K562 (cell line): ENCODE measurements around the gene MARS1. TPM values are rescaled to one million over a fixed set of nuclear protein-coding genes. Genes with fewer than 3 reads are reported as not detected.

Source experiments
- CEBPG ChIP-seq, 3 experiments: fragments of 200-800 bp in 1 of 3; sonication (Bioruptor generic) in 1 of 3; sonication (generic) in 1 of 3; formaldehyde crosslinking in 1 of 3; IDR thresholded peaks in 2 of 3; conservative IDR thresholded peaks in 1 of 3; 2 replicates each; pipeline versions ENCODE4 v1.6.1 to v1.8.0; 2016 to 2022; ENCODE audit warnings: missing compliant biosample characterization in 2 of 3, missing genetic modification characterization in 2 of 3, mild to moderate bottlenecking in 1 of 3, missing genetic modification reagents in 1 of 3
- CHD1 ChIP-seq: fragments of 200-600 bp; sonication (generic); IDR thresholded peaks from one replicate; pipeline ENCODE4 v1.6.1; 2012; ENCODE audit warnings: mild to moderate bottlenecking, moderate library complexity, low read length, inconsistent platforms
- CHD7 ChIP-seq: fragments of 200-600 bp; sonication (generic); IDR thresholded peaks from one replicate; pipeline ENCODE4 v1.6.1; 2012; ENCODE audit warnings: mild to moderate bottlenecking, low read depth, low read length, inconsistent platforms
- DACH1 ChIP-seq: fragments of 450-650 bp; IDR thresholded peaks from 2 replicates; pipeline ENCODE4 v1.6.1; 2018; ENCODE audit not compliant: partially characterized antibody
- FOXM1 ChIP-seq, 2 experiments: fragments of 450-650 bp in 1 of 2; sonication (generic) in 1 of 2; formaldehyde crosslinking in 1 of 2; IDR thresholded peaks; 2 replicates each; pipeline versions ENCODE4 v1.6.1 to v1.9.0; 2017 to 2022; ENCODE audit warnings: low read depth in 2 of 2, mild to moderate bottlenecking in 2 of 2, missing genetic modification reagents in 1 of 2, moderate library complexity in 1 of 2
- HMGN3 ChIP-seq: IDR thresholded peaks from 2 replicates; pipeline ENCODE4 v1.6.1; 2011; ENCODE audit warnings: borderline replicate concordance, low read depth, mild to moderate bottlenecking, mixed read lengths, low read length; ENCODE audit not compliant: insufficient read length; ENCODE audit errors: extremely low read depth
- KAT7 ChIP-seq: sonication (generic); formaldehyde crosslinking; IDR thresholded peaks from 2 replicates; pipeline ENCODE4 v1.8.0; 2022; ENCODE audit warnings: missing genetic modification reagents, mild to moderate bottlenecking, borderline replicate concordance
- MAZ ChIP-seq, 2 experiments: fragments of 450-650 bp in 1 of 2; sonication (generic) in 1 of 2; formaldehyde crosslinking; IDR thresholded peaks in 1 of 2; conservative IDR thresholded peaks in 1 of 2; 2 replicates each; pipeline versions ENCODE4 v1.4.0 to v1.5.0; 2020; ENCODE audit warnings: mild to moderate bottlenecking in 1 of 2, missing genetic modification reagents in 1 of 2
- NBN ChIP-seq: fragments of 450-650 bp; IDR thresholded peaks from 2 replicates; pipeline ENCODE4 v1.6.1; 2016; ENCODE audit warnings: low read depth, mild to moderate bottlenecking
- PREB ChIP-seq: sonication (generic); formaldehyde crosslinking; IDR thresholded peaks from 2 replicates; pipeline ENCODE4 v1.8.1; 2023; ENCODE audit warnings: mild to moderate bottlenecking, missing genetic modification reagents
- ZBTB34 ChIP-seq: fragments of 250-450 bp; sonication (Bioruptor Pico); IDR thresholded peaks from 2 replicates; pipeline ENCODE4 v1.8.0; 2021; ENCODE audit warnings: mild to moderate bottlenecking, moderate library complexity
- ZBTB8A ChIP-seq: fragments of 450-650 bp; IDR thresholded peaks from 2 replicates; pipeline ENCODE4 v1.6.1; 2018; ENCODE audit warnings: mild to moderate bottlenecking, moderate library complexity; ENCODE audit not compliant: partially characterized antibody
- ZNF3 ChIP-seq: fragments of 250-450 bp; sonication (Bioruptor Pico); IDR thresholded peaks from 2 replicates; pipeline ENCODE4 v1.5.0; 2021; ENCODE audit warnings: mild to moderate bottlenecking, moderate library complexity
- polyA plus RNA-seq, 8 experiments: library from polyadenylated mRNA; depleted of rRNA in 4 of 8; stranded (reverse) in 5 of 8; unstranded in 3 of 8; fragments of >200 nt; fragmentation: Nextera tagmentation in 2 of 8; fragmentation: Illumina TruSeq in 1 of 8; extraction: Ambion mirVana in 2 of 8; extraction: Trizol in 1 of 8; gene quantifications; 2 replicates each; pipeline versions ENCODE4 v1.2.1 to v1.2.3, GENCODE V29; 2011 to 2014; ENCODE audit warnings: inconsistent platforms in 1 of 8, missing spikeins in 1 of 8
- total RNA-seq, 7 experiments: library from RNA; depleted of rRNA in 6 of 7; stranded (reverse); fragments of >200 nt in 6 of 7; fragmentation: Illumina TruSeq in 2 of 7; extraction: Trizol in 2 of 7; gene quantifications; 2 replicates each; pipeline versions ENCODE4 v1.2.1 to v1.2.3, GENCODE V29; 2011 to 2021; ENCODE audit warnings: low replicate concordance in 1 of 7

Gene MARS1
- total and polyA plus RNA-seq, 9 of the 15 experiments (the other 6 are each of a cell fraction or from before 2014, with no cell fraction given), result 117 to 382 (median 220) TPM

GRCh38 chr12:57519796-57520052 lies 31.9 kb downstream of the MARS1 start (continued):
- TF ChIP-seq ZBTB8A (no peak), DACH1 (no peak), FOXM1 (IDR thresholded peaks at IDR 0.05; ENCODE audit: low read depth) (no peak), FOXM1 (CRISPR knock-in tag; IDR thresholded peaks at IDR 0.05; ENCODE audit: low read depth) (peak; percentile 78; the same call in 1 of the 2 replicates), CEBPG (CRISPR knock-in tag; IDR thresholded peaks at IDR 0.05) (peak; percentile 5; the same call in 1 of the 2 replicates), CEBPG (tag; conservative IDR thresholded peaks at IDR 0.05 in 1 of 2, IDR thresholded peaks at IDR 0.05 in 1 of 2) (no peak), PREB (CRISPR knock-in tag) (peak; percentile 19; the same call in 1 of the 2 replicates), CHD1 (peak; percentile 84), CHD7 (peak; percentile 24), HMGN3 (peak; percentile 46), ZBTB34 (CRISPR knock-in tag) (no peak), KAT7 (CRISPR knock-in tag) (peak; percentile 80; the same call in 1 of the 2 replicates), ZNF3 (CRISPR knock-in tag) (no peak; the same call in 1 of the 2 replicates), NBN (no peak), MAZ (CRISPR knock-in tag; conservative IDR thresholded peaks at IDR 0.05 in 1 of 2, IDR thresholded peaks at IDR 0.05 in 1 of 2) (0 out of 4 replicates have a peak, but pooled peaks of 1 of the 2 experiments have one; percentile 33)
